ENCODE measurements around the gene MCRIP1.

GRCh38 chr17:81811705-81812570 lies 21.2 kb downstream of the MCRIP1 start:
- no peak for TF ChIP-seq EZH2phosphoT487 (IDR thresholded peaks at IDR 0.05; ENCODE audit: insufficient read depth, low read depth)
- TF ChIP-seq EZH2 (IDR thresholded peaks at IDR 0.05; ENCODE audit: insufficient read depth, poor library complexity, severe bottlenecking): no peak
